Measurements from ENCODE around the gene IFIT3.
"Not testable (repeated sequence)": the region's sequence is repeated elsewhere in the genome, so short reads cannot be mapped to it uniquely, and the experiment has no call there.

IFIT3 gene

DNA sequence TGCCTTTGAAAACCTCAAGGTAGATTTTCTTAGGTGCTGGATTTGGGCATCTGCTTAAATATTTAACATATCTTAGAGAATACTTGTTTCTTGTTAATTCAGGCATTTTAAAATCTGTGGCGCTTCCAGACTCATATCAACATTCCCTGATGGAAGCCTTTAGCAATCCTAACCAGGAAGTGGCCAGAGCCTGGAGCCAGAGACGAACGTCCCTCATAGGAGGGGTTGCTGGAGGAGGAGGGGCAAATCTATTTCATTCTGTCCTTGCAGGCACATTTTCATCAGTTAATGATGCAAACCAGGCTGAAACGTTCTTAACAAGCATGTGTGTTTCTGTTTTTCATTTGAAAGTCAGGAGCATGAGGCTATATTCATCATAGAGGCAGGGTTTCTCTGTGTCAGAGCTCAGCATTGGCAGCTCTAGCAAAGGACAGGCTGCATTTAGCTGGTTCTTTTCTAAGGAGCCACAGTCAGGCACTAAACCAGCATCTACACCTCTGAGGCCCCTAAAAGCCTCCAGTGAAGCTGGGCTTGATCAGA, 43.8 kb upstream of the IFIT3 start:
- H3K9ac ChIP-seq (ENCODE audit: insufficient read length) = peak overlapping the region; percentile 29

DNA sequence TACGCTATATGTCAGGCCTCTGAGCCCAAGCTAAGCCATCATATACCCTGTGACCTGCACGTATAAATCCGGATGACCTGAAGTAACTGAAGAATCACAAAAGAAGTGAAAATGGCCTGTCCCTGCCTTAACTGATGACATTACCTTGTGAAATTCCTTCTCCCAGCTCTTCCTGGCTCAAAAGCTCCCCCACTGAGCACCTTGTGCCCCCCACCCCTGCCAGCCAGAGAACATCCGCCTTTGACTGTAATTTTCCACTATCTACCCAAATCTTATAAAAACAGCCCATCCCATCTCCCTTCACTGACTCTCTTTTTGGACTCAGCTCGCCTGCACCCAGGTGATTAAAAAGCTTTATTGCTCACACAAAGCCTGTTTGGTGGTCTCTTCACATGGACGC, 43.1 kb upstream of the IFIT3 start:
- peak overlapping the region; percentile 77 for H3K27ac ChIP-seq
- H3K9me3 ChIP-seq (ENCODE audit: low read depth, low read length); H3K36me3 ChIP-seq (ENCODE audit: insufficient read depth, low read length); DNase-seq (ENCODE audit: low read depth, low spot score); H3K4me3 ChIP-seq; H3K9ac ChIP-seq (ENCODE audit: insufficient read length): not testable (repeated sequence)

More for the DNA sequence above, 43.8 kb upstream of the IFIT3 start:
- Histone ChIP-seq H3K36me3 (ENCODE audit: insufficient read depth, low read length) (no peaks in the 10 kb centered on the region), H3K9me3 (ENCODE audit: low read depth, low read length) (no peaks in the 10 kb centered on the region), H3K4me3 (peak overlapping the region; percentile 36; the same call in 1 of the 2 replicates), H3K27ac (peak overlapping the region; percentile 77)
- no peak for DNase-seq (ENCODE audit: low read depth, low spot score)
- no peak for TF ChIP-seq EZH2 (IDR thresholded peaks at IDR 0.05)
- no peak for TF ChIP-seq POLR2AphosphoS5 (IDR thresholded peaks at IDR 0.05; ENCODE audit: borderline replicate concordance, low read depth, low read length)
- TF ChIP-seq FOXP2 (optimal IDR thresholded peaks at IDR 0.05; ENCODE audit: control extremely low read depth, extremely low read length, insufficient read depth) = no peak

DNA sequence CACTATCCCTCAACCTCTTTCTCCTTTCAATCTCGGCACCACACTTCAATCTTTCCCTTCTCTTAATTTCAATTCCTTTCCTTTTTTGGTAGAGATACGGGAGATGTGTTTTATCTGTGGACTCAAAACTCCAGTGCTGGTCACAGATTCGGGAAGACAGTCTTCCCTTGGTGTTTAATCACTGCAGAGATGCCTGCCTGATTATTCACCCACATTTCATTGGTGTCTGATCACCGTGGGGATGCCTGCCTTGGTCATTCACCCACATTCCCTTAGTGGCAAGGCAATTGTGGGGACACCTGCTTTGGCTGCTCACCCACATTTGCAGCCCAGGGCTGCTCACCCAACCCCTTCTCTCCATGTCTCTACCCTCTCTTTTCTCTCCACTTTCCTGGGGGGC, 42.5 kb upstream of the IFIT3 start:
- not testable (repeated sequence) for DNase-seq (ENCODE audit: low read depth, low spot score); H3K4me3 ChIP-seq; H3K9ac ChIP-seq (ENCODE audit: insufficient read length); H3K36me3 ChIP-seq (ENCODE audit: insufficient read depth, low read length); H3K9me3 ChIP-seq (ENCODE audit: low read depth, low read length); H3K27ac ChIP-seq

DNA sequence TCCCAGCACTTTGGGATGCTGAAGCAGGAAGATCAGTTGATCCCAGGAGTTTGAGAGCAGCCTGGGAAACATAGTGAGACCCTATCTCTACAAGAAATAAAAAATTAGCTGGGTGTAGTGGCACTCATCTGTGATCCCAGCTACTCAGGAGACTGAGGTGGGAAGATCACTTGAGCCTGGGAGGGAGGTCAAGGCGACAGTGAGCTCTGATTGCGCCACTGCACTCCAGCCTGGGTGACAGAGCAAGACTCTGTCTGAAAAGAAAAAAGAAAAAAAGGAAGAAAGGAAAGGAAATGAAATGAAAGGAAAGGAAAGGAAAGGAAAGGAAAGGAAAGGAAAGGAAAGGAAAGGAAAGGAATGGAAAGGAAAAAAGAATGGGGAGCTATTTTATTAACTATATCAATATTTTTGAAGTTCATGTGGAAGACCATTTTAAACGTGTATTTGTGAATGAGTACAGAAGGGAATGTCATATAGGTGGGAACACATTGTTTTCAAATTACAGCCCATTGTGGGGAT, 33.0 kb upstream of the IFIT3 start:
- H3K9me3 ChIP-seq (ENCODE audit: low read depth, low read length) = no peaks in the 10 kb centered on the region
- DNase-seq (ENCODE audit: low read depth, low spot score) = no peak

DNA sequence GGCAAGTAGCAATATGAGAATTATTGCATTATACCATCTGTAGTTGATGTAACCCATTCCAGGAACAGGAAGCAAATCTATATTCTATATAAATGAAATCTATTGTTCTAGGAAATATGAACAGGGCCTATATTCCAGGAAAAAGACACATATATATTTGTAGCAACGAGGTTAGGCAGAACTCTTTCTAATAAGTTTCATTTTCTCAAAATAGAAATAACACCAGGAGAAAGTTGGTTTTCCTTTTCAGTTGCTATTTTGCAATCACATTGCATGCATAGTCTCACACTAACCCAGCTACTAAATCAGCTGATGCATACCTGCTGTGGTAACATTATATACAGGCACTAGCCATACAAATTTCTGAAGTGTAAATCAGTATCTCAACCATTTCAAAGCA, 32.2 kb upstream of the IFIT3 start:
- Histone ChIP-seq H3K9ac (ENCODE audit: insufficient read length) (no peak overlapping the region), H3K27ac (no peak overlapping the region), H3K4me3 (no peak overlapping the region), H3K36me3 (ENCODE audit: insufficient read depth, low read length) (no peaks in the 10 kb centered on the region), H3K9me3 (ENCODE audit: low read depth, low read length) (no peaks in the 10 kb centered on the region)
- TF ChIP-seq FOXP2 (optimal IDR thresholded peaks at IDR 0.05; ENCODE audit: control extremely low read depth, extremely low read length, insufficient read depth) (no peak), EZH2 (IDR thresholded peaks at IDR 0.05) (no peak), POLR2AphosphoS5 (IDR thresholded peaks at IDR 0.05; ENCODE audit: borderline replicate concordance, low read depth, low read length) (no peak)
- DNase-seq (ENCODE audit: low read depth, low spot score) = no peak

More for the DNA sequence above, 33.0 kb upstream of the IFIT3 start:
- no peak overlapping the region for H3K4me3 ChIP-seq
- H3K9ac ChIP-seq (ENCODE audit: insufficient read length) = no peak overlapping the region
- no peaks in the 10 kb centered on the region for H3K36me3 ChIP-seq (ENCODE audit: insufficient read depth, low read length)
- TF ChIP-seq POLR2AphosphoS5 (IDR thresholded peaks at IDR 0.05; ENCODE audit: borderline replicate concordance, low read depth, low read length) (no peak), EZH2 (IDR thresholded peaks at IDR 0.05) (no peak), FOXP2 (optimal IDR thresholded peaks at IDR 0.05; ENCODE audit: control extremely low read depth, extremely low read length, insufficient read depth) (no peak)
- H3K27ac ChIP-seq = no peak overlapping the region

DNA sequence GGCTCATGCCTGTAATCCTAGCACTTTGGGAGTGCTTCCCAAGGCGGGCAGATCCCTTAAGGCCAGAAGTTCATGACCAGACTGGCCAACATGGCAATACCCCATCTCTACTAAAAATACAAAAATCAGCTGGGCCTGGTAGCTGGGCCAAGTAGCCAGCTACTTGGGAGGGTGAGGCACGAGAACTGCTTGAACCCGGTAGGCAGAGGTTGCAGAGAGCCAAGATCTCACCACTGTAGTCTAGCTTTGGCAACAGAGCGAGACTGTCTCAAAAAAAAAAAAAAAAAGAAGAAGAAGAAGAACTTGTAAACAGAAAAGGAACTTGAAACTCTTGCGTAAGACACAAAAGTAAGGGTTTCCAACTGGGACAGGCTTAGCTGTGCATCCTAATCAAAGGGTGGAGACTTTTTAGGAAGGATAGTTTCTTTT, 31.6 kb upstream of the IFIT3 start:
- no peaks in the 10 kb centered on the region for H3K36me3 ChIP-seq (ENCODE audit: insufficient read depth, low read length)
- H3K4me3 ChIP-seq = no peak overlapping the region
- H3K9me3 ChIP-seq (ENCODE audit: low read depth, low read length) = no peaks in the 10 kb centered on the region
- TF ChIP-seq FOXP2 (optimal IDR thresholded peaks at IDR 0.05; ENCODE audit: control extremely low read depth, extremely low read length, insufficient read depth) = no peak
- no peak for TF ChIP-seq EZH2 (IDR thresholded peaks at IDR 0.05)
- H3K9ac ChIP-seq (ENCODE audit: insufficient read length) = no peak overlapping the region
- 0 out of 2 replicates have a peak overlapping the region, but pooled peaks have one; percentile 25 for H3K27ac ChIP-seq
- peak; percentile 47 for DNase-seq (ENCODE audit: low read depth, low spot score)

DNA sequence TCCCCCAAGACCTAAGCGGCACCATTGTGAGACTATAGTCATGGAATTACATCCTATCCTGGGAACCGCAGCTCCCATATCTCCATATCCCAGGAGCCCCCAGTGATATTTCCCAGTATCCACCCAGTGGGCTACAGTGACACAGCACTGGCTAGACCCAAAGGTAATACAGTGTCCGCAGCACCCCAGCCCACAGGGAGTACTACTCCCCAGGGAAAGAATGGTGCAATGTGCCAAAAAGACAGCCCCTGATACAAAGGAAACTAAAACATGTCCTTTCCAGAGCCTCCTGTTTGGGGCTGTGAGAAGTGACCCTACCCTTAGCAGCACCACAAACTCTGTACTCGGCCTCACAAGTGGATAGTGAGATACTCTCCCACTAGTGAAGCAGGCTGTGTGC, 30.4 kb upstream of the IFIT3 start:
- no peak for TF ChIP-seq POLR2AphosphoS5 (IDR thresholded peaks at IDR 0.05; ENCODE audit: borderline replicate concordance, low read depth, low read length)
- TF ChIP-seq EZH2 (IDR thresholded peaks at IDR 0.05) = no peak
- no peak for TF ChIP-seq FOXP2 (optimal IDR thresholded peaks at IDR 0.05; ENCODE audit: control extremely low read depth, extremely low read length, insufficient read depth)
- no peak for DNase-seq (ENCODE audit: low read depth, low spot score)
- Histone ChIP-seq H3K4me3 (no peak overlapping the region), H3K27ac (no peak overlapping the region), H3K36me3 (ENCODE audit: insufficient read depth, low read length) (no peaks in the 10 kb centered on the region), H3K9me3 (ENCODE audit: low read depth, low read length) (no peaks in the 10 kb centered on the region), H3K9ac (ENCODE audit: insufficient read length) (no peak overlapping the region)

DNA sequence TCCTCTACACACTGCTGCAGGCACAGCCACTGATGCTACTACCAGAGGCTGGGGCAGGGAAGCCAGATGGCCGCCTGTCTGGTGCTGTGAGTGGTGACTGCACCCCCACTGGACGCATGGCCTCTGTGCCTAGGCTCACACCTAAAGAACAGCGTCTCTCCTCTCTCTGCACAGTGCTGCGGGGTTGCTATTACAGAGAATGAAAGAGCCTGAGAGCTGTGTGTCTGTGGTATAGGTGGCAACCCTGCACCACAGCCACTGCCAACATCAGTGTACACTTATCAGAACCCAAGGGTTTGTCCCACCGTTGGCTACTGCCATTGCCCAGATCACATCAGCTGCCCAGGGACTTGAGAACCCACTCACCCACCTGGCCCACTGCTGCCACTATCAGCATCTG, 30.0 kb upstream of the IFIT3 start:
- H3K9ac ChIP-seq (ENCODE audit: insufficient read length) = no peak overlapping the region
- H3K36me3 ChIP-seq (ENCODE audit: insufficient read depth, low read length) = no peaks in the 10 kb centered on the region
- H3K27ac ChIP-seq = no peak overlapping the region
- DNase-seq (ENCODE audit: low read depth, low spot score) = no peak
- TF ChIP-seq POLR2AphosphoS5 (IDR thresholded peaks at IDR 0.05; ENCODE audit: borderline replicate concordance, low read depth, low read length) (no peak), FOXP2 (optimal IDR thresholded peaks at IDR 0.05; ENCODE audit: control extremely low read depth, extremely low read length, insufficient read depth) (no peak), EZH2 (IDR thresholded peaks at IDR 0.05) (no peak)
- H3K4me3 ChIP-seq = no peak overlapping the region
- H3K9me3 ChIP-seq (ENCODE audit: low read depth, low read length) = no peaks in the 10 kb centered on the region

DNA sequence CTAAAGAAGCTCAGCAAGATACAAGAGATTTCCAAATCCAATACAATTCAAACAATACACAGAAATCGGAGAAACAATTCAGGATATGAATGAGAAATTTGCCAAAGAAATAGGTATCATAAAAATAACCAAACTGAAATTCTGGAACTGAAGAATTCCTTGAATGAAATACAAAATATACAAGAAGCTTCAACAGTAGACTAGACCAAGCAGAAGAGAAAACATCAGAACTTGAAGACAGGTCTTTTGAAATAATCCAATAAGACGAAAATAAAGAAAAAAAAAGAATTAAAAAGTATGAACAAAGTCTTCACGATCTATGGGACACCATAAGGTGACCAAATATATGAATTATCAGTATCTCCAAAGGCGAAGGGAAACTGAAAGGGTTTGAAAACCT, 28.8 kb upstream of the IFIT3 start:
- Histone ChIP-seq H3K9me3 (ENCODE audit: low read depth, low read length) (no peaks in the 10 kb centered on the region), H3K27ac (no peak overlapping the region), H3K36me3 (ENCODE audit: insufficient read depth, low read length) (no peaks in the 10 kb centered on the region), H3K9ac (ENCODE audit: insufficient read length) (no peak overlapping the region), H3K4me3 (no peak overlapping the region)
- TF ChIP-seq POLR2AphosphoS5 (IDR thresholded peaks at IDR 0.05; ENCODE audit: borderline replicate concordance, low read depth, low read length) (no peak), EZH2 (IDR thresholded peaks at IDR 0.05) (no peak), FOXP2 (optimal IDR thresholded peaks at IDR 0.05; ENCODE audit: control extremely low read depth, extremely low read length, insufficient read depth) (no peak)
- no peak for DNase-seq (ENCODE audit: low read depth, low spot score)
